Trophoblast cell (in vitro differentiated cells and primary cell): ENCODE data around the gene ABHD16A.

ENCODE experiments used
- DNase-seq, 2 donors: peaks; one replicate each; pipeline ENCODE4 v3.0.0-alpha.2; 2016
- H2AFZ ChIP-seq: 2 replicates; pipeline ENCODE4 v1.6.1; 2013; ENCODE audit warnings: low read length, moderate library complexity, mild to moderate bottlenecking; ENCODE audit not compliant: insufficient read depth, poor library complexity
- H2AK5ac ChIP-seq: 2 replicates; pipeline ENCODE4 v1.6.1; 2013; ENCODE audit warnings: mild to moderate bottlenecking, low read length
- H2BK120ac ChIP-seq: 2 replicates; pipeline ENCODE4 v1.6.1; 2013; ENCODE audit warnings: low read length, mild to moderate bottlenecking, moderate library complexity; ENCODE audit not compliant: insufficient read depth, poor library complexity
- H2BK12ac ChIP-seq: 2 replicates; pipeline ENCODE4 v1.6.1; 2013; ENCODE audit warnings: mild to moderate bottlenecking, low read length, moderate library complexity
- H2BK5ac ChIP-seq: 2 replicates; pipeline ENCODE4 v1.6.1; 2013; ENCODE audit warnings: low read length, low read depth, moderate library complexity, mild to moderate bottlenecking; ENCODE audit not compliant: poor library complexity
- H3K14ac ChIP-seq: 2 replicates; pipeline ENCODE4 v1.6.1; 2013; ENCODE audit warnings: mild to moderate bottlenecking, low read length
- H3K18ac ChIP-seq: 2 replicates; pipeline ENCODE4 v1.6.1; 2013; ENCODE audit warnings: mild to moderate bottlenecking, low read length
- H3K23ac ChIP-seq: 2 replicates; pipeline ENCODE4 v1.6.1; 2013; ENCODE audit warnings: low read length
- H3K27ac ChIP-seq: 2 replicates; pipeline ENCODE4 v1.5.1; 2013; ENCODE audit warnings: low read depth, mild to moderate bottlenecking, inconsistent platforms, low read length, moderate library complexity
- H3K27me3 ChIP-seq: 2 replicates; pipeline ENCODE4 v1.6.1; 2013; ENCODE audit warnings: inconsistent platforms, mild to moderate bottlenecking, low read length, moderate library complexity; ENCODE audit not compliant: insufficient read depth
- H3K36me3 ChIP-seq, 2 experiments: 1 replicate in 1 of 2; 2 replicates in 1 of 2; pipeline ENCODE4 v1.6.1; 2013; ENCODE audit warnings: low read length in 2 of 2, mild to moderate bottlenecking in 2 of 2, moderate library complexity in 1 of 2; ENCODE audit not compliant: insufficient read depth in 2 of 2, control insufficient read depth in 1 of 2
- H3K4ac ChIP-seq: 2 replicates; pipeline ENCODE4 v1.6.1; 2013; ENCODE audit warnings: low read depth, mild to moderate bottlenecking, low read length, moderate library complexity
- H3K4me1 ChIP-seq, 2 experiments: 1 replicate in 1 of 2; 2 replicates in 1 of 2; pipeline ENCODE4 v1.6.1; 2013; ENCODE audit warnings: low read length in 2 of 2, mild to moderate bottlenecking in 2 of 2, moderate library complexity in 1 of 2; ENCODE audit not compliant: insufficient read depth in 2 of 2, control insufficient read depth in 1 of 2
- H3K4me2 ChIP-seq: 2 replicates; pipeline ENCODE4 v1.6.1; 2013; ENCODE audit warnings: inconsistent platforms, mild to moderate bottlenecking, low read length, moderate library complexity
- H3K4me3 ChIP-seq: 2 replicates; pipeline ENCODE4 v1.5.1; 2013; ENCODE audit warnings: mild to moderate bottlenecking, low read depth, low read length, inconsistent platforms
- H3K79me1 ChIP-seq: one replicate; pipeline ENCODE4 v1.6.1; 2013; ENCODE audit warnings: low read length
- H3K79me2 ChIP-seq: 2 replicates; pipeline ENCODE4 v1.6.1; 2013; ENCODE audit warnings: low read length, mild to moderate bottlenecking; ENCODE audit not compliant: control insufficient read depth, insufficient read depth, poor library complexity
- H3K9ac ChIP-seq: 2 replicates; pipeline ENCODE4 v1.6.1; 2013; ENCODE audit warnings: mild to moderate bottlenecking, low read length
- H3K9me3 ChIP-seq: 2 replicates; pipeline ENCODE4 v1.6.1; 2013; ENCODE audit warnings: low read depth, mild to moderate bottlenecking, control low read depth, inconsistent platforms, low read length; ENCODE audit not compliant: insufficient read depth
- H4K12ac ChIP-seq: 2 replicates; pipeline ENCODE4 v1.6.1; 2013; ENCODE audit warnings: low read depth, mild to moderate bottlenecking, low read length, moderate library complexity
- H4K8ac ChIP-seq: 2 replicates; pipeline ENCODE4 v1.6.1; 2013; ENCODE audit warnings: low read depth, mild to moderate bottlenecking, low read length, moderate library complexity
- H4K91ac ChIP-seq: one replicate; pipeline ENCODE4 v1.6.1; 2013; ENCODE audit warnings: low read depth, mild to moderate bottlenecking, low read length, moderate library complexity
- WGBS: extraction: QIAGEN DNeasy Blood & Tissue Kit; methylation state at CpG from one replicate; pipeline ENCODE4 v1.1.7; 2013; ENCODE audit warnings: missing lambda C conversion rate; ENCODE audit not compliant: insufficient read length, insufficient coverage; ENCODE audit errors: extremely low coverage; 5-methylcytosine and 5-hydroxymethylcytosine counted together

Gene ABHD16A

DNA sequence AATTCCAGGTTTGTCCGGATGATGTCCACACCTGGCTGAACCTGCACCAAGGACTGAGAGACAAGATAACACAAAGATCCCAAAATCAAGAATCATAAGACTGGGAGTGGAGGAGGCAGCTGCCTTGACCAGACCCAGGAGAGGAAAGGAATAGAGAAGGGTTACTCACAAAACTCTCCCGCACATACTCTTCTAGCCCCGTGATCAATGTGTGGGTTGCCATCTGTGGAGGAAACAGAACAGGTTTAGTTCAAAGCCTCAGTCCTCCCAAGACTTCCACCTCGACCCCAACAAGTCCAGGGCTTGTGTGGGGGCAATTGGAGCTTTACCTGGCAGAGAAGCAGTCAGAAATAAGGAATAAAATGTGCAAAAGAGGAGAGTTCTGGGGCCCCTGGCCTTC is 61.8 kb downstream of the ABHD16A start:
- H3K4me2 ChIP-seq = no peak overlapping the region
- no peak overlapping the region for H2AFZ ChIP-seq
- H3K27ac ChIP-seq = no peak overlapping the region
- H2BK12ac ChIP-seq = no peak overlapping the region
- H3K79me1 ChIP-seq = no peaks in the 10 kb centered on the region
- H3K4ac ChIP-seq = no peak overlapping the region
- no peak overlapping the region for H3K4me3 ChIP-seq
- H3K79me2 ChIP-seq = no peaks in the 10 kb centered on the region
- H3K14ac ChIP-seq = no peak overlapping the region
- H3K18ac ChIP-seq = no peak overlapping the region
- H4K91ac ChIP-seq = no peak overlapping the region
- no peak overlapping the region for H3K9ac ChIP-seq
- no peak overlapping the region for H4K12ac ChIP-seq
- H2BK5ac ChIP-seq = no peak overlapping the region
- H3K23ac ChIP-seq = no peak overlapping the region
- no peak overlapping the region for H2AK5ac ChIP-seq
- no peak for DNase-seq
- H3K9me3 ChIP-seq = peaks cover 4% of the 10 kb centered on the region
- no peaks in the 10 kb centered on the region for H3K27me3 ChIP-seq
- H2BK120ac ChIP-seq = no peak overlapping the region
- no peak overlapping the region for H4K8ac ChIP-seq
- H3K36me3 ChIP-seq = peaks cover 71 to 83% of the 10 kb centered on the region in 2 experiments
- no CpG with 5 or more reads among the region's 4 CpGs for WGBS
- H3K4me1 ChIP-seq = no peaks in the 10 kb centered on the region

DNA sequence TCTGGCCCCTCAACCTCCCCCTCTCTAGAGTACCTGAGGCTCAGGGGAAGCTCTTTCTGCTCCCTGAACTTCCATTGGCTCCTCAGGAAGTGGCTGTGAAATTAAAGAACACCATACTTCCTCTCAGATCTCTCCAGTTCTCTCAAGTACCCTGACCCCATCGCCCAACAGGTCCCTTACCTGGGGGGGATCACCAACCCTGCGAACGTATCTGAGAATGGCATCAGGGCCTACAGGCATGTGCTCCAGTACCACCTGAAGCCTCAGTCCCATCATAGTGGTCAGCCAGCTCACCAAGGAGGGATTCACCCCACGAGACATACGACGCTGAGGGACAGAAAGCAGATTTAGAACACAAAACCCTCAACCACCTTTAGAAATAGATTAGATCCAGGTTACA is 62.5 kb downstream of the ABHD16A start:
- Histone ChIP-seq H3K9me3 (peaks cover 4% of the 10 kb centered on the region), H3K18ac (no peak overlapping the region), H2AK5ac (no peak overlapping the region), H3K79me1 (no peaks in the 10 kb centered on the region), H4K8ac (no peak overlapping the region), H3K14ac (no peak overlapping the region), H3K23ac (no peak overlapping the region), H2AFZ (no peak overlapping the region), H2BK120ac (no peak overlapping the region), H4K91ac (no peak overlapping the region), H4K12ac (no peak overlapping the region), H3K4me1 (no peaks in the 10 kb centered on the region), H3K36me3 (peaks cover 72 to 85% of the 10 kb centered on the region in 2 experiments), H3K9ac (no peak overlapping the region), H3K27ac (no peak overlapping the region), H2BK5ac (no peak overlapping the region), H3K27me3 (no peaks in the 10 kb centered on the region), H3K79me2 (no peaks in the 10 kb centered on the region), H3K4me2 (no peak overlapping the region), H3K4ac (no peak overlapping the region), H3K4me3 (no peak overlapping the region), H2BK12ac (no peak overlapping the region)
- no CpG with 5 or more reads among the region's 6 CpGs for WGBS
- DNase-seq = no peak

DNA sequence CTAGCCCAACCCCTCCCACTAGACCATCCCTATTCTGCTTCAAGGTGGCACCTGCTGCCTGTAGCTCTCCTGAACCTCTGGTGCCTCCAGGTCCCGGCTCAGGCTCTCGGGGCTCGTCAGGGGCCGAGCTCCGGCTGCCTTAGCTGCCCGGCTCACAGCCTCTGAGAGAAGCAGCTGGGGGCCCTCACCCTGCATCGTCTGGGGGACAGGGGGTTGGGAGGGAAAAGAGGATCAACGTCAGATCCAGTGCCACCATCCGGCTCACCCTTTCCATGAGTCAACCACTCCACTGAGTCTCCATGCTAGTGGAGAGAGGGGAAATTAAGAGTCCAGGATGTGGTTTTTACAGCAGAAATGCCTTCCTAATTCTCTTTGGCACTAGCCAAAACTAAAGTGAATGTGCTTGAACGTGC is 63.7 kb downstream of the ABHD16A start:
- H3K79me1 ChIP-seq = no peaks in the 10 kb centered on the region
- no peak overlapping the region for H4K12ac ChIP-seq
- WGBS = no CpG with 5 or more reads among the region's 10 CpGs
- no peaks in the 10 kb centered on the region for H3K27me3 ChIP-seq
- no peak for DNase-seq
- H2AK5ac ChIP-seq = no peak overlapping the region
- H4K91ac ChIP-seq = no peak overlapping the region
- H3K4me3 ChIP-seq = no peak overlapping the region
- H3K79me2 ChIP-seq = no peaks in the 10 kb centered on the region
- no peak overlapping the region for H2BK5ac ChIP-seq
- peaks cover 73 to 86% of the 10 kb centered on the region in 2 experiments for H3K36me3 ChIP-seq
- H3K4ac ChIP-seq = no peak overlapping the region
- no peaks in the 10 kb centered on the region for H3K4me1 ChIP-seq
- no peak overlapping the region for H3K23ac ChIP-seq
- no peak overlapping the region for H3K4me2 ChIP-seq
- H2AFZ ChIP-seq = no peak overlapping the region
- H3K14ac ChIP-seq = no peak overlapping the region
- H3K18ac ChIP-seq = no peak overlapping the region
- peaks cover 2% of the 10 kb centered on the region for H3K9me3 ChIP-seq
- no peak overlapping the region for H3K9ac ChIP-seq
- no peak overlapping the region for H2BK12ac ChIP-seq
- no peak overlapping the region for H4K8ac ChIP-seq
- no peak overlapping the region for H2BK120ac ChIP-seq
- H3K27ac ChIP-seq = no peak overlapping the region

DNA sequence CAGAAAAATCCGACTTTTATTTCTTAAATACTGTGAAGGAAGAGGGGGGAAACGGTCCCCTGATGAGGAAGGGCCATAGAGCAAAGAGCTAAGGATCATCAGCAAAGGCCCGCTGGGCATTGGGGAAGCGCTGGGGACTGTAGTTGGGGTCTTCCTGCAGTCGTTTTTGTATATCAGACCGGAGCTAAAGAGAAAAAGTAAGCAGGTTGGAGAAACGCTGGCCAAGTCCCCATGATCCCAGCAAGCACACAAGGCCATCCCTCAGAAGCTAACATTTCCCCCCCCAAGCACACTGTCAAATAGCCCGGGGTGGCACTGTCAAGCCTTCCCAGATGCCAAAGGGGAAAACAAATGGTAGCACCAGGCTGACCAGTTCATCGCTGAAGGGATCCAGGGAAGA is 64.1 kb downstream of the ABHD16A start:
- no CpG with 5 or more reads among the region's 9 CpGs for WGBS
- Histone ChIP-seq H3K14ac (no peak overlapping the region), H3K27me3 (no peaks in the 10 kb centered on the region), H4K91ac (no peak overlapping the region), H3K36me3 (peaks cover 73 to 86% of the 10 kb centered on the region in 2 experiments), H3K79me1 (no peaks in the 10 kb centered on the region), H3K27ac (no peak overlapping the region), H4K12ac (no peak overlapping the region), H3K4ac (no peak overlapping the region), H2BK5ac (no peak overlapping the region), H3K18ac (no peak overlapping the region), H4K8ac (no peak overlapping the region), H3K4me2 (no peak overlapping the region), H2AK5ac (no peak overlapping the region), H3K9me3 (peaks cover under 1% of the 10 kb centered on the region), H3K23ac (no peak overlapping the region), H3K4me3 (no peak overlapping the region), H2BK120ac (no peak overlapping the region), H2AFZ (no peak overlapping the region), H3K9ac (no peak overlapping the region), H3K4me1 (no peaks in the 10 kb centered on the region), H2BK12ac (no peak overlapping the region), H3K79me2 (no peaks in the 10 kb centered on the region)
- no peak for DNase-seq
